ENCODE results near the gene PRKCA.
"Not testable (repeated sequence)": the region's sequence is repeated elsewhere in the genome, so short reads cannot be mapped to it uniquely, and the experiment has no call there.

DNA sequence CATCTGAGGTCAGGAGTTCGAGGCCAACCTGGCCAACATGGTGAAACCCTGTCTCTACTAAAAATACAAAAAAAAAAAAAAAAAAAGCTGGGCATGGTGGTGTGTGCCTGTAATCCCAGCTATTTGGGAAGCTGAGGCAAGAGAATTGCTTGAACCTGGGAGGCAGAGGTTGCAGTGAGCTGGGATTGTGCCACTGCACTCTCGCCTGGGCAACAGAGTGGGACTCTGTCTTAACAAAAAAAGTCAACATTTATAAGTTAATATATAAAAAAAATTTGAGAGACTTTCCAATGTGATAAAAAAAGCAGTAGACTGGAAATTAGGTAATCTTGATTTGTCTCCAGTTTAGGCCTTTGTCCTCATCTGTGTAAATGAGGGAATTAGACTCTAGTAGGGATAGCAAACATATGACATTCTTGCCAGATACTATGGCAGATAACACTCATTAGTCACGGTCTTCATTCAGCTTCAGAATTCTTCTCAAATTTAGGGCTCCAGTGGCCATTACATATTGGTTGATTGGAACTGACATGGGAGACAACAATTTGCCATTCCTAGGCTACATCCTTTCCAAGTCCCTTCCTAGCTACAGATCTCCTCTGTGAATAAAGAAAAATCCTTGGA lies 22.1 kb downstream of the PRKCA start:
- TF ChIP-seq, protein P1, sequence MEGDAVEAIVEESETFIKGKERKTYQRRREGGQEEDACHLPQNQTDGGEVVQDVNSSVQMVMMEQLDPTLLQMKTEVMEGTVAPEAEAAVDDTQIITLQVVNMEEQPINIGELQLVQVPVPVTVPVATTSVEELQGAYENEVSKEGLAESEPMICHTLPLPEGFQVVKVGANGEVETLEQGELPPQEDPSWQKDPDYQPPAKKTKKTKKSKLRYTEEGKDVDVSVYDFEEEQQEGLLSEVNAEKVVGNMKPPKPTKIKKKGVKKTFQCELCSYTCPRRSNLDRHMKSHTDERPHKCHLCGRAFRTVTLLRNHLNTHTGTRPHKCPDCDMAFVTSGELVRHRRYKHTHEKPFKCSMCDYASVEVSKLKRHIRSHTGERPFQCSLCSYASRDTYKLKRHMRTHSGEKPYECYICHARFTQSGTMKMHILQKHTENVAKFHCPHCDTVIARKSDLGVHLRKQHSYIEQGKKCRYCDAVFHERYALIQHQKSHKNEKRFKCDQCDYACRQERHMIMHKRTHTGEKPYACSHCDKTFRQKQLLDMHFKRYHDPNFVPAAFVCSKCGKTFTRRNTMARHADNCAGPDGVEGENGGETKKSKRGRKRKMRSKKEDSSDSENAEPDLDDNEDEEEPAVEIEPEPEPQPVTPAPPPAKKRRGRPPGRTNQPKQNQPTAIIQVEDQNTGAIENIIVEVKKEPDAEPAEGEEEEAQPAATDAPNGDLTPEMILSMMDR (IDR thresholded peaks at IDR 0.05; ENCODE audit: low read depth, low read length), result not testable (repeated sequence)
- not testable (repeated sequence) for TF ChIP-seq EZH2phosphoT487 (IDR thresholded peaks at IDR 0.05; ENCODE audit: low read depth)
